SK-N-SH (cell line): ENCODE data around the gene HBQ1.

Experiments
- CHD2 ChIP-seq: fragments of 150-350 bp; IDR thresholded peaks from 2 replicates; pipeline ENCODE4 v1.6.1; 2018; ENCODE audit warnings: low read length; ENCODE audit not compliant: partially characterized antibody
- CTCF ChIP-seq: fragments of 200-600 bp; sonication (generic); IDR thresholded peaks from 2 replicates; pipeline ENCODE4 v1.6.1; 2017; ENCODE audit warnings: antibody characterized with exemption, mild to moderate bottlenecking, moderate library complexity
- EP300 ChIP-seq, 2 experiments: IDR thresholded peaks; 2 replicates each; pipeline versions ENCODE4 v1.4.0 to v1.6.1; 2012; ENCODE audit warnings: borderline replicate concordance in 1 of 2, low read depth in 1 of 2, low read length in 1 of 2
- FOXM1 ChIP-seq: IDR thresholded peaks from 2 replicates; pipeline ENCODE4 v1.4.0; 2012; ENCODE audit warnings: low read depth, mild to moderate bottlenecking
- GABPA ChIP-seq: IDR thresholded peaks from 2 replicates; pipeline ENCODE4 v1.4.0; 2012; ENCODE audit warnings: low read depth, mild to moderate bottlenecking
- MAX ChIP-seq: IDR thresholded peaks from 2 replicates; pipeline ENCODE4 v1.4.0; 2012; ENCODE audit warnings: low read depth
- MXI1 ChIP-seq: IDR thresholded peaks from 2 replicates; pipeline ENCODE4 v1.6.1; 2012; ENCODE audit warnings: mild to moderate bottlenecking, low read depth, low read length, improper control_type of control experiment
- NFIC ChIP-seq: IDR thresholded peaks from 2 replicates; pipeline ENCODE4 v1.4.0; 2012; ENCODE audit warnings: borderline replicate concordance
- NRF1 ChIP-seq: IDR thresholded peaks from 2 replicates; pipeline ENCODE4 v1.6.1; 2012; ENCODE audit warnings: low read depth, mild to moderate bottlenecking, low read length
- RAD21 ChIP-seq: IDR thresholded peaks from 2 replicates; pipeline ENCODE4 v1.6.1; 2012; ENCODE audit warnings: mild to moderate bottlenecking, low read length
- RCOR1 ChIP-seq: fragments of 150-350 bp; IDR thresholded peaks from 2 replicates; pipeline ENCODE4 v1.6.1; 2017; ENCODE audit warnings: antibody characterized with exemption, low read length
- RFX5 ChIP-seq: IDR thresholded peaks from 2 replicates; pipeline ENCODE4 v1.6.1; 2012; ENCODE audit warnings: mild to moderate bottlenecking, improper control_type of control experiment, low read length
- SIN3A ChIP-seq: IDR thresholded peaks from 2 replicates; pipeline ENCODE4 v1.6.1; 2012; ENCODE audit warnings: low read depth, mild to moderate bottlenecking, low read length, moderate library complexity, borderline replicate concordance
- USF2 ChIP-seq: fragments of 150-350 bp; IDR thresholded peaks from 2 replicates; pipeline ENCODE4 v1.6.1; 2017; ENCODE audit warnings: antibody characterized with exemption, low read length, low read depth, borderline replicate concordance

- TF ChIP-seq RAD21 (no peak), CTCF (no peak), FOXM1 (no peak), GABPA (no peak), NFIC (no peak), CHD2 (no peak), NRF1 (no peak), USF2 (no peak), MXI1 (no peak), RFX5 (no peak), RCOR1 (no peak), EP300 (IDR thresholded peaks at IDR 0.05; ENCODE audit: borderline replicate concordance in 1 of 2, low read depth in 1 of 2, low read length in 1 of 2) (no peak), MAX (no peak), SIN3A (no peak)
Measured at GRCh38 chr16:191831-192230, 11.6 kb downstream of the HBQ1 start.
